Spinal cord (tissue), 10 donors: Measurements from ENCODE around the gene DNAH8. TPM values are rescaled to one million over a fixed set of nuclear protein-coding genes. Genes with fewer than 3 reads are reported as not detected.

ENCODE experiments used
- DNase-seq, 6 donors: peaks; one replicate each; pipeline versions ENCODE4 v3.0.0 to v3.0.0-alpha.2; 2013 to 2015; ENCODE audit warnings: low spot score in 6 of 6, low read depth in 4 of 6
- H3K27ac ChIP-seq: one replicate; pipeline ENCODE4 v1.5.1; 2013; ENCODE audit warnings: low read depth, low read length, control low read depth
- H3K27me3 ChIP-seq: one replicate; pipeline ENCODE4 v1.6.1; 2013; ENCODE audit warnings: low read length; ENCODE audit not compliant: control insufficient read depth, insufficient read depth
- H3K36me3 ChIP-seq: one replicate; pipeline ENCODE4 v1.6.1; 2013; ENCODE audit warnings: low read length; ENCODE audit not compliant: control insufficient read depth, insufficient read depth
- H3K4me1 ChIP-seq: one replicate; pipeline ENCODE4 v1.6.1; 2013; ENCODE audit warnings: low read length; ENCODE audit not compliant: control insufficient read depth, insufficient read depth
- H3K4me3 ChIP-seq: one replicate; pipeline ENCODE4 v1.5.1; 2013; ENCODE audit warnings: low read depth, low read length, control low read depth
- H3K9me3 ChIP-seq: one replicate; pipeline ENCODE4 v1.6.1; 2013; ENCODE audit warnings: low read length; ENCODE audit not compliant: control insufficient read depth, insufficient read depth
- WGBS: methylation state at CpG from one replicate; pipeline ENCODE4 v1.1.5; 2013; ENCODE audit warnings: missing lambda C conversion rate; ENCODE audit not compliant: insufficient coverage; 5-methylcytosine and 5-hydroxymethylcytosine counted together
- polyA plus RNA-seq, 2 donors: library from polyadenylated mRNA; unstranded; fragments of 120-200 nt; gene quantifications; one replicate each; pipeline ENCODE4 v1.2.1, GENCODE V29; 2013; ENCODE audit not compliant: insufficient read length in 2 of 2
- total RNA-seq, 2 donors: library from RNA; depleted of rRNA in 1 of 2; stranded (reverse); fragments of 120-200 nt in 1 of 2; fragments of >200 nt in 1 of 2; gene quantifications; one replicate each; pipeline versions ENCODE4 v1.2.3 to v1.2.4, GENCODE V29; 2013 to 2014
- donor health status: healthy.

The DNAH8 gene
- total and polyA plus RNA-seq, 4 donors, result 0.03 to 0.17 (median 0.08) TPM

DNA sequence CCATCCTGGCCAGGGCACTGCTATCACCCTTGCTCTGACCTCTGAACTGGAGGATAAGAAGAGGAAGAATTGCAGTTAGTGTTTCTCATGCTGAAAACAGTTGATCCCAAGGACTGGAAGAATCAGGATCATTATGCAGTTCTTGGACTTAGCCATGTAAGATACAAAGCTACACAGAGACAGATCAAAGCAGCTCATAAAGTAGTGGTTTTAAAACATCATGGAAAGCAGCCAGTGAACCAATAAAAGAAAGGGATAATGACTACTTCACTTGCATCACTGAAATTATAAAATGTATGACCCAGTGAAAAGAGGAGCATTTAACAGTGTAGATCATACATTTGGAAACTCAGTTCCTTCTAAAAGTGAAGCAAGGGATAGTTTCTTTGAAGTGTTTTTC is 47.7 kb downstream of the DNAH8 start:
- Histone ChIP-seq H3K4me3 (no peak overlapping the region), H3K36me3 (no peaks in the 10 kb centered on the region), H3K27ac (no peak overlapping the region), H3K9me3 (no peaks in the 10 kb centered on the region), H3K4me1 (no peaks in the 10 kb centered on the region), H3K27me3 (no peaks in the 10 kb centered on the region)
- peak in 1 of 6 donors; percentile 19 for DNase-seq

DNA sequence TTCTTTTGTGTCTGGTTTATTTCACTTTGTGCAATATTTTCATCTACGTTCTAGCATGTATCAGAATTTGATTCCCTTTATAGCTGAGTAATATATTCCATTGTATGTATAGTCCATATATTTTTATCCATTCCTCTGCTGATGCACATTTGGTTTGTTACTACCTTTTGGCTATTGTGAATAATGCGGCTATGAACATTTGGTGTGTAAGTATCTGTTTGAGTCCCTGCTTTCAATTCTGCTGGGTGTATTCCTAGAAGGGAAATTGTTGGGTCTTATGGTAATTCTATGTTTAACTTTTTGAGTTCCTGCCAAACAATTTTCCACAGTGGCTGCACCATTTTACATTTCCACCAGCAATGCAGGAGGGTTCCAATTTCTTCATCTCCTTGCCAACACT is 52.4 kb downstream of the DNAH8 start:
- Histone ChIP-seq H3K4me3 (no peak overlapping the region), H3K4me1 (no peaks in the 10 kb centered on the region), H3K9me3 (peaks cover 2% of the 10 kb centered on the region), H3K27me3 (no peaks in the 10 kb centered on the region), H3K36me3 (no peaks in the 10 kb centered on the region), H3K27ac (no peak overlapping the region)
- DNase-seq, result peak in 1 of 6 donors; percentile 9
- 100% methylated on average over 1 of the region's 2 CpGs for WGBS

DNA sequence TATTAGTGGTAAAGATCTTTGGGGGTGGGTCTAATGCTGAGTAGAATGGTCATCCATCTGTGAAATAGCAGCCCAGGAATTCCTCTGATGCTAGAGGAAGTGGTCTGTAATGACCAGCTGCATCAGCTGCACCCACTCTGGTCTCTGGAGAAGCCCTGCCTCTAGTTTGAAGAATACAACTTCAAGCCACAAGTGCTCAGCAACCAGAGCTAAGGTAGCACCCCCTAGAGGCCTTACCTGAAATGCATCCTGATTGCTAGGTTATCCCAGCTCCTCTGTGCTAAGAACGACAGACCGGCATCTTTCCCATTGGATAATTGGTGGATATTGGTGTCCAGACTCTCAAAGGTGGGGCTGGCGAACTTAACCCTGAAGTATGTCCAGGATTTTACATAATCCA is 58.2 kb downstream of the DNAH8 start:
- Histone ChIP-seq H3K27ac (no peak overlapping the region), H3K36me3 (no peaks in the 10 kb centered on the region), H3K9me3 (peaks cover 2% of the 10 kb centered on the region), H3K4me3 (no peak overlapping the region), H3K27me3 (no peaks in the 10 kb centered on the region), H3K4me1 (no peaks in the 10 kb centered on the region)
- DNase-seq, result no peak
- WGBS, result 50% methylated on average over 2 of the region's 3 CpGs

DNA sequence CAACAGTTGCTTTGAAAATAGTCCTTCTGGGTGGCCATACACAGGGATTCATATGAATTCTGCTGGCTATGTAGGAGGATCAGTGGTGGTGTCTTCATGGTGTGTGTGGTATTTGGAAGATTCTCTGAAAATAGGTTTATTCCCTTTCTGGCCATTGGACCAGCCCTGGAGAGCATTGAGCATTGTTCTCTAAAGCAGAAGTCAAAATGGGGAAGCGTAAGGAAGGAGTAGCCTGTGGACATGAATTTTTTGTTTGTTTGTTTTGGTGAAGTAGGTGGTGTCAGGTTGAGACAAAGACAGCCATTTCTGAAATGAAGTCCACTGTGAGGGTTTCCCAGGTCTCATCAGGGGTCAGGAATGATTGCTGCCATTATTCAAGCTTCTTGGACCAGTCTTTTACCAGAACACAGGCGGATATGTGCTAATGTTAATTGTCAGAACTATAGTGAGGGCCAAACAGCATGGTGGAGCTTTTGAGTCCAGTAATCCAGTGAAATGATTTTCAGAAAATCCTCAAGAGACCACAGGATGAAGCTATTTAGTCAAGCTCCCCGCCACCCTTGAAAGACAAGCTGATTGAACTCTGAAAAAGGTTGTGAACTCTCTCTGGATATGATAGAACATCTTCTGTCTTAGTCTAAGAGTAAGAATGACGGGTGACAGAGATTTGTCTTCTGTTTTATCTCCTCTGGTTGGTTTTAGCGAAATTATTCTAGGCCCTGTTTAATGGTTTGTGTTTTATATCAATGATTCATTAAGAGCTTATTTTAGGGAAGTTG is 60.0 kb downstream of the DNAH8 start:
- DNase-seq, result no peak
- no peaks in the 10 kb centered on the region for H3K4me1 ChIP-seq
- 91% methylated on average over 3 of the region's 5 CpGs for WGBS

DNA sequence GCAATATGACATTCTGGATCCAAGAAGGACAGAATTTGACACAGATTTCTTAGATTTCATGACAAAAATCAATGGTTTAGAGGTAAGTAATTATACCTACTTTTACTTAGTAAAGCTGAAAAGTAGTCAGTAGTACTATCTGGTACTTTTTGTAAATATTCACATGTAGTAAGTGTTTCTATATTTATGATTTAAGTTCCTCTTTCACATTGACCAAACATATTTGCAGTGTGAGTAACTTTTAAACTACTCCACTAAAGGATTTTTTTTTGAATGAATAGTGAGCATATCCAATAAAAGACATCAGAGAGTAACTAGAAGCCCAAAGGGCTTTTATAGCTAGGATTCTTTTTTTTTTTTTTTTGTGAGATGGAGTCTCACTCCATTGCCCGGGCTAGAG is 60.8 kb downstream of the DNAH8 start:
- Histone ChIP-seq H3K27ac (no peak overlapping the region), H3K9me3 (peaks cover 2% of the 10 kb centered on the region), H3K27me3 (no peaks in the 10 kb centered on the region), H3K4me3 (no peak overlapping the region), H3K4me1 (no peaks in the 10 kb centered on the region), H3K36me3 (no peaks in the 10 kb centered on the region)
- no CpG with 5 or more reads among the region's 1 CpG for WGBS
- DNase-seq, result no peak

More for the DNA sequence above, 60.0 kb downstream of the DNAH8 start:
- peaks cover 2% of the 10 kb centered on the region for H3K9me3 ChIP-seq
- no peak overlapping the region for H3K4me3 ChIP-seq
- no peak overlapping the region for H3K27ac ChIP-seq
- no peaks in the 10 kb centered on the region for H3K36me3 ChIP-seq
- no peaks in the 10 kb centered on the region for H3K27me3 ChIP-seq

DNA sequence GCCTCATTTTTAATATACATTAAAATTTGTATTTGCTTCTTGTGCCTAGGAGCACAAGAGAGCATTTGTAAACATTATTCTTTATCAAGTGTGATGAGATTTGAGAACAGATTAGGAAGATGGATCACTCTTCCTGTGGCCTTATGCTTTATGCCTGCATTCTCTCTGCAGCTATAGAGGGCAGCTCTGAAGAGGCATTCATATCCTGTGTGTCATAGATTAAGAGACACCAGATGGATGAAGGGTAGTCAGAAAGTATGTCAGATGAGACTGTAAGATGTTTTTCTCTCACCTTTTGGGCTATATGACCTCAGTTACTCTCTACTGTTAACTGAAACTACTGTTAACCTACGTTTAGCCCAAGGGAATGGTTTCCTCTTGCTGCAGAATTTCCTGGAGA is 61.4 kb downstream of the DNAH8 start:
- Histone ChIP-seq H3K36me3 (no peaks in the 10 kb centered on the region), H3K27me3 (no peaks in the 10 kb centered on the region), H3K27ac (no peak overlapping the region), H3K4me3 (no peak overlapping the region), H3K4me1 (no peaks in the 10 kb centered on the region), H3K9me3 (peaks cover 2% of the 10 kb centered on the region)
- DNase-seq, result no peak
- no CpG with 5 or more reads among the region's 1 CpG for WGBS

DNA sequence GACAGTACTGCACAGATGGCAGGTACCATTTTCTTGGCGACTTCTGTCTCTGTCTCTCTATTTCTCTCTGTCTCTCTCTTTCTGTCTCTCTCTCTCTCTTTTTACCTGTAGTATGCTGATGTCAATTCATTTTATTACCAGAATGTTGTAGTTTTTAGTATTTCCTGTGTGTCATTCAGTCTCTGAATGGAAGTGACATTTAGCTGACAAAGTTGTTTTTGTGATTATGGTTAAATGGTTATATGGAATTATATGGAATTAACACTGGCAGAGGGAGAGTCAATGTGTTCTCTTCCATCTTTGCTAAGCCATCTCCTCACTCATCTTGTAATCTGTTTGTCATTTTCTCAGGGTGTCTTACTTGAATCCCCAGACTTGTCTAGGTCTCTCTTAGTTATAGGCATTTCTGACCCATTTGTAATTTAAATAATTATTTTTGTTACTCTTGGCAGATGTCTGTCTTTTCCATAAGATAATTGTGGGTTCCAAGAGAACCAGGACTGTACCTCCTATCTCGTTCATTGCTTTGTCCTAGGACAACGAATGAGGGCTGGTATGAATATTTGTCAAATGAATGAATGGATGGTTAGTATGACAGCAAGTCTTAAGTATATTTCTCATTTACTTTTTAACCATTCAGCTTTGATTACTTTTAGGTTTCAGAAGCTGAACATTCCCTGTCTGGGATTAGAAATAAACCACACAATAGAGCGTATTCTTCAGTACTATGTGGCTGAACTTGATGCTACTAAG is 64.4 kb downstream of the DNAH8 start:
- no peaks in the 10 kb centered on the region for H3K27me3 ChIP-seq
- H3K36me3 ChIP-seq, result no peaks in the 10 kb centered on the region
- no peak overlapping the region for H3K4me3 ChIP-seq
- H3K4me1 ChIP-seq, result no peaks in the 10 kb centered on the region
- H3K9me3 ChIP-seq, result no peaks in the 10 kb centered on the region
- no peak for DNase-seq
- no peak overlapping the region for H3K27ac ChIP-seq
- no CpG with 5 or more reads among the region's 4 CpGs for whole genome bisulfite sequencing

DNA sequence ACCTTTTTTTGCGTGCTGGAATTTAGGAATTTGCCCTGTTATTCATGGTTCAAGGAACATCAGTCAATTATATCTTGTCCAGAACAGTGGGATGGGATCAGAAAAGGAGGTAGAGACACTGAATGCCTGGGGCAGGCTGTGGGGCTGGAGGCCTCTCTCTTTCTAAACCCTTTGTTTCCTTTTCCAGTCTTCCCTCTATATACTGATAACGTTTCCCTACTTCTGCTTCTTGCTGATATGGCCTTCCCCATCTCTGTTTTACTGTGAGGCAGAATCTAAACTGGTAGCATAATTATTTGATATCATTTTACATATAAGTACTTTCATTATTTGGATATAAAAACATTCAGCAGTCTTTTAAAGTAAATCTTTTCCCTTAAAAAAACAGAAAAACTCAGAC is 67.5 kb downstream of the DNAH8 start:
- no peak for DNase-seq
- no peaks in the 10 kb centered on the region for H3K4me1 ChIP-seq
- H3K27me3 ChIP-seq, result no peaks in the 10 kb centered on the region
- WGBS, result 89% methylated on average over 1 of the region's 2 CpGs
- H3K27ac ChIP-seq, result no peak overlapping the region
- no peaks in the 10 kb centered on the region for H3K9me3 ChIP-seq
- H3K36me3 ChIP-seq, result no peaks in the 10 kb centered on the region
- H3K4me3 ChIP-seq, result no peak overlapping the region

DNA sequence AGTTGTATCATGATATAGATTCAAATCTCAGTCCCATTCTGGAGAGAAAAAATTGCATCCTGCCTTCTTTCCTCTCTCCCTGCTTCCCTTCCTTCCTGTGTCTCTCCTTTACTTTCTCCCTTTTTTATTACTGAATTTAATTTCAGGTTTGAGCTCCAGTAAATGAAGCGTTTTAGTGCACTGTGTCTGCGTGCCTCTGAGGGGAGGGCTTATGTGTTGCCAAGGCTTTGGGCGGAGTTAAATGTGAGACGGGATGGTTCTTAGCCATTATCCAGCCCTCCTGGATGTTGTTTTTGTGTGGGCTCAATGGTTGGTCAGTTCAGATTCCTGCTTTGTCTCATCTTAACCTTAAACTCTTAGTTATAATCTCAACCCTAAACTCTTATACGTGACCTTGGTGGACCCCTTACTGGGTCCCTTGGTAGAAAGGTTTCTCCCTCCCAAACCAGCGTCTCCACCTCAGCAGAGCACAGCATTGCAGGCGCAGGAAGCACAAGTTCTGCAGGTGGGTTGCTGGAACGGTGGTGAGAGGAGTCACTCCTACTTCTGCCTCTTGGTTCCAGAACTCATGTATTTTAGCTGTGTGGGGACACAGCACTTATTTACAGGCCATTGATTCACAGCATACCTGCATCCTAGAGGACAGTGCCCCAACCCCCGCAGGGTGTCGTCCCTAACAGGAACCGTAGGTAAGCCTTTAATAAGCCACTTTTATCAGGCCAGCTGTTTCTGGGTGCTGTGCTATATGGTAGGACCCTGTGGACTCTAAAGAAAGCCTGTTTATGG is 68.5 kb downstream of the DNAH8 start:
- WGBS, result 55% methylated on average over 2 of the region's 11 CpGs
- Histone ChIP-seq H3K4me3 (no peak overlapping the region), H3K27me3 (no peaks in the 10 kb centered on the region), H3K27ac (no peak overlapping the region), H3K36me3 (no peaks in the 10 kb centered on the region), H3K4me1 (no peaks in the 10 kb centered on the region), H3K9me3 (no peaks in the 10 kb centered on the region)
- DNase-seq, result no peak
